H9 (cell line): Measurements from ENCODE around the gene XKRX. TPM values are rescaled to one million over a fixed set of nuclear protein-coding genes. Genes with fewer than 3 reads are reported as not detected.

Experiments used
- DNase-seq: peaks from one replicate; pipeline ENCODE4 v3.0.0-alpha.2; 2017
- H2AFZ ChIP-seq: one replicate; pipeline ENCODE4 v1.6.1; 2013; ENCODE audit warnings: mild to moderate bottlenecking, low read length, control low read depth, moderate library complexity
- H2AK5ac ChIP-seq: 2 replicates; pipeline ENCODE4 v1.6.1; 2013; ENCODE audit warnings: low read length, control low read depth, mixed read lengths; ENCODE audit not compliant: insufficient read length
- H2BK120ac ChIP-seq: one replicate; pipeline ENCODE4 v1.6.1; 2013; ENCODE audit warnings: low read depth, mild to moderate bottlenecking, low read length, control low read depth, inconsistent platforms; ENCODE audit not compliant: poor library complexity, severe bottlenecking
- H2BK12ac ChIP-seq: 2 replicates; pipeline ENCODE4 v1.6.1; 2013; ENCODE audit warnings: low read length, control low read depth, mixed read lengths, low read depth; ENCODE audit not compliant: insufficient read length
- H2BK15ac ChIP-seq: 2 replicates; pipeline ENCODE4 v1.6.1; 2013; ENCODE audit warnings: low read depth, low read length, control low read depth
- H2BK20ac ChIP-seq: one replicate; pipeline ENCODE4 v1.6.1; 2013; ENCODE audit warnings: low read depth, mild to moderate bottlenecking, low read length, control low read depth, inconsistent platforms; ENCODE audit not compliant: poor library complexity, severe bottlenecking
- H2BK5ac ChIP-seq: 2 replicates; pipeline ENCODE4 v1.6.1; 2013; ENCODE audit warnings: low read length, control low read depth, mixed read lengths; ENCODE audit not compliant: insufficient read length
- H3K14ac ChIP-seq: 2 replicates; pipeline ENCODE4 v1.6.1; 2013; ENCODE audit warnings: low read length, control low read depth; ENCODE audit not compliant: insufficient read depth
- H3K18ac ChIP-seq: 2 replicates; pipeline ENCODE4 v1.6.1; 2013; ENCODE audit warnings: low read depth, mild to moderate bottlenecking, mixed read lengths, low read length, control low read depth; ENCODE audit not compliant: insufficient read length
- H3K23ac ChIP-seq: 2 replicates; pipeline ENCODE4 v1.6.1; 2013; ENCODE audit warnings: low read length, control low read depth, mixed read lengths, low read depth; ENCODE audit not compliant: insufficient read length
- H3K23me2 ChIP-seq: 2 replicates; pipeline ENCODE4 v1.6.1; 2013; ENCODE audit warnings: low read depth, mild to moderate bottlenecking, mixed read lengths, low read length, control low read depth; ENCODE audit not compliant: insufficient read length, poor library complexity, severe bottlenecking
- H3K27ac ChIP-seq: 2 replicates; pipeline ENCODE4 v1.5.1; 2013; ENCODE audit warnings: low read length, control low read depth, mixed read lengths, low read depth; ENCODE audit not compliant: insufficient read length
- H3K27me3 ChIP-seq: 2 replicates; pipeline ENCODE4 v1.6.1; 2013; ENCODE audit warnings: low read length, control low read depth, inconsistent platforms; ENCODE audit not compliant: insufficient read depth
- H3K4ac ChIP-seq: 2 replicates; pipeline ENCODE4 v1.6.1; 2013; ENCODE audit warnings: low read depth, mild to moderate bottlenecking, control low read depth, inconsistent platforms, low read length, moderate library complexity
- H3K4me1 ChIP-seq: 2 replicates; pipeline ENCODE4 v1.6.1; 2013; ENCODE audit warnings: low read length, control low read depth, inconsistent platforms; ENCODE audit not compliant: insufficient read depth
- H3K4me2 ChIP-seq: 2 replicates; pipeline ENCODE4 v1.6.1; 2013; ENCODE audit warnings: low read length, control low read depth, mixed read lengths; ENCODE audit not compliant: insufficient read length, insufficient read depth
- H3K56ac ChIP-seq: 2 replicates; pipeline ENCODE4 v1.6.1; 2013; ENCODE audit warnings: low read depth, mild to moderate bottlenecking, mixed read lengths, low read length, control low read depth; ENCODE audit not compliant: insufficient read length
- H3K79me1 ChIP-seq: 2 replicates; pipeline ENCODE4 v1.6.1; 2013; ENCODE audit warnings: low read depth, mild to moderate bottlenecking, moderate library complexity, low read length, control low read depth, inconsistent platforms; ENCODE audit not compliant: insufficient read depth, poor library complexity, severe bottlenecking
- H3K79me2 ChIP-seq: 2 replicates; pipeline ENCODE4 v1.6.1; 2013; ENCODE audit warnings: low read length, control low read depth, inconsistent platforms; ENCODE audit not compliant: insufficient read depth
- H3K9ac ChIP-seq: 2 replicates; pipeline ENCODE4 v1.6.1; 2013; ENCODE audit warnings: low read length, control low read depth, mixed read lengths; ENCODE audit not compliant: insufficient read length; ENCODE audit errors: extremely low read depth
- H3K9me3 ChIP-seq: one replicate; pipeline ENCODE4 v1.6.1; 2013; ENCODE audit warnings: low read depth, low read length, inconsistent platforms; ENCODE audit not compliant: control insufficient read depth
- H3T11ph ChIP-seq: one replicate; pipeline ENCODE4 v1.6.1; 2013; ENCODE audit warnings: mild to moderate bottlenecking, low read length, control low read depth, inconsistent platforms
- H4K20me1 ChIP-seq: one replicate; pipeline ENCODE4 v1.6.1; 2013; ENCODE audit not compliant: control insufficient read depth, insufficient read length, insufficient read depth
- H4K5ac ChIP-seq: 2 replicates; pipeline ENCODE4 v1.6.1; 2013; ENCODE audit warnings: low read depth, mild to moderate bottlenecking, mixed read lengths, low read length, control low read depth; ENCODE audit not compliant: insufficient read length
- H4K8ac ChIP-seq: replicated peaks from 2 replicates; pipeline ENCODE4 v1.6.1; 2013; ENCODE audit warnings: low read length, control low read depth, mixed read lengths, low read depth; ENCODE audit not compliant: insufficient read length
- H4K91ac ChIP-seq: 2 replicates; pipeline ENCODE4 v1.6.1; 2013; ENCODE audit warnings: low read depth, mild to moderate bottlenecking, moderate library complexity, mixed read lengths, low read length, control low read depth; ENCODE audit not compliant: insufficient read length
- H3K27ac Mint-ChIP-seq, 3 experiments: 2 replicates in 2 of 3; 3 replicates in 1 of 3; pipeline ENCODE4 v1.8.0; 2020 to 2021; ENCODE audit warnings: mixed read lengths in 3 of 3, mild to moderate bottlenecking in 1 of 3, moderate library complexity in 1 of 3
- H3K27me3 Mint-ChIP-seq: 2 replicates; pipeline ENCODE4 v1.8.0; 2021; ENCODE audit warnings: low read depth, mild to moderate bottlenecking, moderate library complexity, mixed read lengths
- H3K36me3 Mint-ChIP-seq, 3 experiments: 2 replicates in 2 of 3; 3 replicates in 1 of 3; pipeline ENCODE4 v1.8.0; 2020 to 2021; ENCODE audit warnings: low read depth in 3 of 3, mixed read lengths in 3 of 3; ENCODE audit not compliant: insufficient read depth in 1 of 3
- H3K4me1 Mint-ChIP-seq, 2 experiments: 2 replicates each; pipeline ENCODE4 v1.8.0; 2020; ENCODE audit warnings: mixed read lengths in 2 of 2
- H3K4me3 Mint-ChIP-seq, 2 experiments: 2 replicates in 1 of 2; 3 replicates in 1 of 2; pipeline ENCODE4 v1.8.0; 2020 to 2021; ENCODE audit warnings: mild to moderate bottlenecking in 2 of 2, mixed read lengths in 2 of 2, moderate library complexity in 1 of 2
- H3K9me3 Mint-ChIP-seq, 2 experiments: 2 replicates in 1 of 2; 3 replicates in 1 of 2; pipeline ENCODE4 v1.8.0; 2020; ENCODE audit warnings: mild to moderate bottlenecking in 2 of 2, mixed read lengths in 2 of 2, moderate library complexity in 1 of 2
- CTCF ChIP-seq: fragments of 200-600 bp; sonication (generic); conservative IDR thresholded peaks from 3 replicates; pipeline ENCODE4 v1.8.0; 2021; ENCODE audit warnings: antibody characterized with exemption, mild to moderate bottlenecking
- WGBS: extraction: QIAGEN DNeasy Blood & Tissue Kit; methylation state at CpG from one replicate; pipeline ENCODE4 v1.1.7; 2013; ENCODE audit warnings: missing lambda C conversion rate, low lambda C conversion rate, mixed read lengths; ENCODE audit not compliant: insufficient read length; ENCODE audit errors: extremely low coverage; 5-methylcytosine and 5-hydroxymethylcytosine counted together
- total RNA-seq: library from RNA; stranded (reverse); gene quantifications from 2 replicates; pipeline ENCODE4 v1.2.1, GENCODE V29; 2021

Gene XKRX
- total RNA-seq, 1 experiment from 2014 or later = 0.44 TPM

- H3K4ac ChIP-seq = no peak overlapping the region
- H3K9me3 ChIP-seq = peaks cover 53% of the 10 kb centered on the region
- no peaks in the 10 kb centered on the region for H3K79me2 ChIP-seq
- H2BK20ac ChIP-seq = no peak overlapping the region
- H3K14ac ChIP-seq = no peak overlapping the region
- H3T11ph ChIP-seq = no peak overlapping the region
- H2BK12ac ChIP-seq = no peak overlapping the region
- H3K9me3 Mint-ChIP-seq = peaks cover 65 to 79% of the 10 kb centered on the region in 2 experiments
- no peak overlapping the region for H3K4me2 ChIP-seq
- H2AK5ac ChIP-seq = no peak overlapping the region
- no peaks in the 10 kb centered on the region for H3K4me1 Mint-ChIP-seq
- H2AFZ ChIP-seq = no peak overlapping the region
- no peak overlapping the region for H4K91ac ChIP-seq
- peaks cover 0 to 6% (median 0%) of the 10 kb centered on the region in 3 experiments; a peak in 4 of 7 replicates for H3K36me3 Mint-ChIP-seq
- no peak overlapping the region for H3K18ac ChIP-seq
- no peak overlapping the region for H2BK15ac ChIP-seq
- no CpG with 5 or more reads among the region's 2 CpGs for WGBS
- H3K23ac ChIP-seq = no peak overlapping the region
- H3K4me1 ChIP-seq = no peaks in the 10 kb centered on the region
- H3K23me2 ChIP-seq = no peaks in the 10 kb centered on the region
- H3K56ac ChIP-seq = no peak overlapping the region
- no peaks in the 10 kb centered on the region for H3K27me3 ChIP-seq
- TF ChIP-seq CTCF = no peak
- no peaks in the 10 kb centered on the region for H4K20me1 ChIP-seq
- no peak overlapping the region for H2BK120ac ChIP-seq
- H3K27ac ChIP-seq = no peak overlapping the region
- H2BK5ac ChIP-seq = no peak overlapping the region
- H3K27me3 Mint-ChIP-seq = no peaks in the 10 kb centered on the region; the same call in none of the 2 replicates
- H4K8ac ChIP-seq = no peak overlapping the region
- H3K79me1 ChIP-seq = no peaks in the 10 kb centered on the region
- no peak overlapping the region for H3K4me3 Mint-ChIP-seq
- DNase-seq = no peak
- H3K9ac ChIP-seq = no peak overlapping the region
- no peak overlapping the region for H3K27ac Mint-ChIP-seq
- no peak overlapping the region for H4K5ac ChIP-seq
These were observed 24.3 kb downstream of the XKRX start for GRCh38 chrX:100904433-100904832.
